HepG2 (cell line): ENCODE data around the gene TMEM187. TPM values are rescaled to one million over a fixed set of nuclear protein-coding genes. Genes with fewer than 3 reads are reported as not detected.

ENCODE experiments used
- ATAD3A ChIP-seq: sonication (generic); formaldehyde crosslinking; IDR thresholded peaks from 2 replicates; pipeline ENCODE4 v1.4.0; 2020; ENCODE audit warnings: missing genetic modification reagents
- BRD4 ChIP-seq: sonication (generic); formaldehyde crosslinking; IDR thresholded peaks from 2 replicates; pipeline ENCODE4 v1.4.0; 2020; ENCODE audit warnings: missing genetic modification reagents
- DMAP1 ChIP-seq: IDR thresholded peaks from 2 replicates; pipeline ENCODE4 v1.6.1; 2016
- HNRNPUL1 ChIP-seq: fragments of 200-400 bp; formaldehyde crosslinking; IDR thresholded peaks from 2 replicates; pipeline ENCODE4 v1.6.1; 2017; ENCODE audit warnings: low read depth, mild to moderate bottlenecking, low read length, moderate library complexity
- KAT2B ChIP-seq: fragments of 150-350 bp; IDR thresholded peaks from 2 replicates; pipeline ENCODE4 v1.6.1; 2014; ENCODE audit warnings: low read depth, low read length, borderline replicate concordance
- KLF9 ChIP-seq: IDR thresholded peaks from 2 replicates; pipeline ENCODE4 v1.6.1; 2016; ENCODE audit warnings: low read depth
- MIER2 ChIP-seq: IDR thresholded peaks from 2 replicates; pipeline ENCODE4 v1.6.1; 2016; ENCODE audit warnings: missing biosample characterization, missing genetic modification reagents
- MNT ChIP-seq: fragments of 450-650 bp; IDR thresholded peaks from 2 replicates; pipeline ENCODE4 v1.6.1; 2016
- MXI1 ChIP-seq: IDR thresholded peaks from 3 replicates; pipeline ENCODE4 v1.6.1; 2012; ENCODE audit warnings: low read depth, low read length, inconsistent platforms, borderline replicate concordance
- NR2F6 ChIP-seq, 2 experiments: IDR thresholded peaks; 2 replicates each; pipeline ENCODE4 v1.6.1; 2016; ENCODE audit warnings: antibody characterized with exemption in 1 of 2, mild to moderate bottlenecking in 1 of 2
- SIX4 ChIP-seq: sonication (generic); formaldehyde crosslinking; IDR thresholded peaks from 2 replicates; pipeline ENCODE4 v1.4.0; 2020; ENCODE audit warnings: missing genetic modification reagents
- SNAI1 ChIP-seq: sonication (generic); formaldehyde crosslinking; IDR thresholded peaks from 2 replicates; pipeline ENCODE4 v1.5.0; 2020; ENCODE audit warnings: mild to moderate bottlenecking, missing genetic modification reagents, borderline replicate concordance
- SRSF9 ChIP-seq: fragments of 200-400 bp; formaldehyde crosslinking; IDR thresholded peaks from 2 replicates; pipeline ENCODE4 v1.6.1; 2018; ENCODE audit warnings: borderline replicate concordance, mild to moderate bottlenecking, low read depth, low read length; ENCODE audit not compliant: insufficient read depth, poor library complexity, severe bottlenecking
- STAT6 ChIP-seq: sonication (generic); formaldehyde crosslinking; IDR thresholded peaks from 2 replicates; pipeline ENCODE4 v1.4.0; 2020; ENCODE audit warnings: missing genetic modification reagents, mild to moderate bottlenecking, borderline replicate concordance
- ZNF235 ChIP-seq: sonication (generic); formaldehyde crosslinking; IDR thresholded peaks from 2 replicates; pipeline ENCODE4 v1.8.1; 2023; ENCODE audit warnings: mild to moderate bottlenecking, missing genetic modification reagents, borderline replicate concordance
- ZNF253 ChIP-seq: sonication (generic); formaldehyde crosslinking; IDR thresholded peaks from 2 replicates; pipeline ENCODE4 v1.8.0; 2022; ENCODE audit warnings: mild to moderate bottlenecking, missing genetic modification reagents, borderline replicate concordance
- ZNF292 ChIP-seq: sonication (generic); formaldehyde crosslinking; IDR thresholded peaks from 2 replicates; pipeline ENCODE4 v1.8.1; 2022; ENCODE audit warnings: mild to moderate bottlenecking, low read depth, missing genetic modification reagents, borderline replicate concordance
- ZNF562 ChIP-seq: sonication (generic); formaldehyde crosslinking; IDR thresholded peaks from 2 replicates; pipeline ENCODE4 v1.8.0; 2022; ENCODE audit warnings: missing genetic modification reagents, borderline replicate concordance
- ZNF609 ChIP-seq: sonication (generic); formaldehyde crosslinking; IDR thresholded peaks from 2 replicates; pipeline ENCODE4 v1.4.0; 2020; ENCODE audit warnings: mild to moderate bottlenecking, missing genetic modification reagents, borderline replicate concordance
- polyA plus RNA-seq, 8 experiments: library from polyadenylated mRNA; depleted of rRNA in 3 of 8; stranded (reverse) in 7 of 8; unstranded in 1 of 8; fragments of >200 nt; fragmentation: Illumina TruSeq in 4 of 8; extraction: Trizol in 4 of 8; gene quantifications; 2 replicates each; pipeline versions ENCODE4 v1.2.1 to v1.2.3, GENCODE V29; 2011 to 2016; ENCODE audit warnings: low read depth in 4 of 8, missing spikeins in 1 of 8, mixed read lengths in 1 of 8; ENCODE audit not compliant: insufficient read depth in 1 of 8
- total RNA-seq, 5 experiments: library from RNA; depleted of rRNA; stranded (reverse); fragments of >200 nt; fragmentation: Illumina TruSeq; extraction: Trizol; gene quantifications; 2 replicates each; pipeline ENCODE4 v1.2.3, GENCODE V29; 2016; ENCODE audit warnings: low read depth in 1 of 5

The TMEM187 gene
- total and polyA plus RNA-seq, 2 of the 13 experiments (the other 11 are each of a cell fraction or from before 2014, with no cell fraction given): 2.2 to 6.2 TPM

- TF ChIP-seq ZNF253: no peak
- no peak for TF ChIP-seq SNAI1 (CRISPR knock-in tag)
- no peak for TF ChIP-seq STAT6 (CRISPR knock-in tag)
- TF ChIP-seq BRD4 (CRISPR knock-in tag): no peak
- TF ChIP-seq MXI1: peak; percentile 24; the same call in 1 of the 3 replicates
- no peak for TF ChIP-seq KAT2B
- no peak for TF ChIP-seq ZNF609 (CRISPR knock-in tag)
- peak; percentile 41; the same call in 1 of the 2 replicates for TF ChIP-seq DMAP1
- no peak for TF ChIP-seq MIER2 (CRISPR knock-in tag)
- no peak for TF ChIP-seq SIX4
- TF ChIP-seq NR2F6 (IDR thresholded peaks at IDR 0.05): peak; percentile 47; the same call in 1 of the 2 replicates
- TF ChIP-seq NR2F6 (CRISPR knock-in tag; IDR thresholded peaks at IDR 0.05): 0 out of 2 replicates have a peak, but pooled peaks have one; percentile 51
- TF ChIP-seq KLF9 (CRISPR knock-in tag): no peak
- TF ChIP-seq ATAD3A: no peak
- TF ChIP-seq ZNF235: no peak
- TF ChIP-seq MNT: peak; percentile 61
- TF ChIP-seq ZNF292 (CRISPR knock-in tag): no peak
- TF ChIP-seq HNRNPUL1: no peak
- no peak for TF ChIP-seq ZNF562 (CRISPR knock-in tag)
- TF ChIP-seq SRSF9: no peak
Measured at GRCh38 chrX:153935326-153935851, 37.2 kb upstream of the TMEM187 start (continued).
